Stimulated activated CD4-positive, alpha-beta T cell treated with anti-CD3 and anti-CD28 coated beads, TNF-alpha, amount 100 ng/mL, for 48 hours (primary cell): Measurements from ENCODE around the gene ZFP69B.
"Not testable (repeated sequence)": the region's sequence is repeated elsewhere in the genome, so short reads cannot be mapped to it uniquely, and the experiment has no call there.

Experiments
- DNase-seq, 3 donors: peaks; one replicate each; pipeline ENCODE4 v3.0.0-alpha.2; 2020; ENCODE audit warnings: low read depth in 3 of 3

ZFP69B gene

GRCh38 chr1:40435876-40436275 lies 14.4 kb upstream of the ZFP69B start:
- DNase-seq: no peak

GRCh38 chr1:40438391-40439015 lies 11.8 kb upstream of the ZFP69B start:
- no peak for DNase-seq

- no peak for DNase-seq
Measured at GRCh38 chr1:40439247-40439646, 11.0 kb upstream of the ZFP69B start.

GRCh38 chr1:40450495-40451237 lies 390 bp downstream of the ZFP69B start:
- DNase-seq: peak; percentile 61 to 80 (median 79)

- DNase-seq: peak in 1 of 3 donors; percentile 20
Measured at GRCh38 chr1:40451238-40451585, 936 bp downstream of the ZFP69B start.

- no peak for DNase-seq
Measured at GRCh38 chr1:40454873-40455272, 4.6 kb downstream of the ZFP69B start.

- DNase-seq: no peak
Measured at GRCh38 chr1:40462956-40463590, 12.8 kb downstream of the ZFP69B start.

- DNase-seq: no peak
Measured at GRCh38 chr1:40469327-40469726, 19.1 kb downstream of the ZFP69B start.

- DNase-seq: no peak
Measured at GRCh38 chr1:40475268-40475667, 25.0 kb downstream of the ZFP69B start.

- peak; percentile 21 to 56 (median 49) for DNase-seq
Measured at GRCh38 chr1:40476924-40477677, 26.8 kb downstream of the ZFP69B start, which contains the start of gene ZFP69. ZFP69 (plus strand) TSS chr1:40477290; CDS start chr1:40479362, 2,072 bp downstream.

GRCh38 chr1:40477678-40478053 lies 27.4 kb downstream of the ZFP69B start:
- peak in 2 of 3 donors; percentile 7 to 23 for DNase-seq

- no peak for DNase-seq
Measured at GRCh38 chr1:40478276-40478675, 28.0 kb downstream of the ZFP69B start.

GRCh38 chr1:40479156-40479555 lies 28.9 kb downstream of the ZFP69B start:
- DNase-seq: no peak

GRCh38 chr1:40495315-40495903 lies 45.1 kb downstream of the ZFP69B start:
- DNase-seq: no peak

GRCh38 chr1:40502651-40503050 lies 52.4 kb downstream of the ZFP69B start:
- not testable (repeated sequence) for DNase-seq

- no peak for DNase-seq
Measured at GRCh38 chr1:40507973-40508372, 57.7 kb downstream of the ZFP69B start.

GRCh38 chr1:40508375-40509341 lies 58.4 kb downstream of the ZFP69B start, which contains the start of gene EXO5:
EXO5 (plus strand) TSS chr1:40508767; CDS start chr1:40514545, 5,778 bp downstream.
- DNase-seq: peak; percentile 73 to 82 (median 78)
